GM18861 (cell line): ENCODE results near the gene USP32.
"Not testable (repeated sequence)": the region's sequence is repeated elsewhere in the genome, so short reads cannot be mapped to it uniquely, and the experiment has no call there.

Source experiments
- ATAC-seq: cut with Tn5 transposase; IDR thresholded peaks from one replicate; pipeline ENCODE4 v1.9.1; 2021; ENCODE audit not compliant: unreplicated experiment

Gene USP32

DNA sequence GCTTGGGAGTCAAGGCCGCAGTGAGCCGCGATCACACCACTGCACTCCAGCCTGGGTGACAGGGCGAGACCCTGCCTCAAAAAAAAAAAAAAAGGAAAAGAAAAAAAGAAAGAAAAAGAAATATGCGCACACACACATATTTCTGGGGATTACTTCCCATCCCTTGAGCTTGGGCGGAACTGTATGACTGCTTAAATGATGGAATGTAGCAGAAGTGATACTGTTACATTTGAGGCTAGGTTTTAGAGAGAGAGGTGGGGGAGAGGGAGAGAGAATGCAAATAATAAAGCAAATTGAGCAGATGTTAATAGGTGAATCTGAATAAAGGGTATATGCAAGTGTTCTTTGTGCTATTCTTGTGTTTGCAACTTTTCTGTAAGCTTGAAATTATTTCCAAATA, 12.0 kb upstream of the USP32 start:
- ATAC-seq = no peak

DNA sequence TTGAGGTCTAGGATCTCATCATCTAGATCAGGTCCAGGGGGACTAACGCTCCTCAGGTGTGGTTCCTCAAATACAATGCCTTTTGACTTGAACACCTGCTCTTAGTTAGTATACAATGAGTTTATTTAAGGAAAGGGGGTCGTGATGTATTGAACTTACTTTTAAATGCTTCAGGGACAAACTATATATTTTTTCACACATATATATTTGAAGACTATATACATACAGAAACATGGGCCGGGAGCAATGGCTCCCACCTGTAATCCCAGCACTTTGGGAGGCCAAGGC, 11.5 kb upstream of the USP32 start:
- no peak for ATAC-seq

DNA sequence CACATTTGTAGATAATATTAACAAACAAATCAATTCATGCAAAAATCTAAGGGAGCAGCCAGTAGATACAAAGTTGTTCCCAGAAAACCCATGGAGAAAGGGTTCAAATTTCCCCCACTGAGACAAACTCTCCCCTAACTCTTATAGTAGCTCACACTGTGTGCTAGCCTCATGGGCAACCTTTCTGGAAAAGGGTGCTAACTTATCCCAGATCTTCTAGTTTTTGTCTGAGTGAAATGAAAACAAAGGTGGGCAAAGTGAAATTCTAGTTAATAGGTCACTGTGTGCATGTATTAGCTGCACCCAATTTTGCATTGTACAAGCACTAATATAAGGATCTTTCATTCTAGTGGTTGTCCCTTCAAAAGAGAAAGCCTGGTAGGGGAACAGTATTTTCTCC, 9.9 kb upstream of the USP32 start:
- no peak for ATAC-seq

DNA sequence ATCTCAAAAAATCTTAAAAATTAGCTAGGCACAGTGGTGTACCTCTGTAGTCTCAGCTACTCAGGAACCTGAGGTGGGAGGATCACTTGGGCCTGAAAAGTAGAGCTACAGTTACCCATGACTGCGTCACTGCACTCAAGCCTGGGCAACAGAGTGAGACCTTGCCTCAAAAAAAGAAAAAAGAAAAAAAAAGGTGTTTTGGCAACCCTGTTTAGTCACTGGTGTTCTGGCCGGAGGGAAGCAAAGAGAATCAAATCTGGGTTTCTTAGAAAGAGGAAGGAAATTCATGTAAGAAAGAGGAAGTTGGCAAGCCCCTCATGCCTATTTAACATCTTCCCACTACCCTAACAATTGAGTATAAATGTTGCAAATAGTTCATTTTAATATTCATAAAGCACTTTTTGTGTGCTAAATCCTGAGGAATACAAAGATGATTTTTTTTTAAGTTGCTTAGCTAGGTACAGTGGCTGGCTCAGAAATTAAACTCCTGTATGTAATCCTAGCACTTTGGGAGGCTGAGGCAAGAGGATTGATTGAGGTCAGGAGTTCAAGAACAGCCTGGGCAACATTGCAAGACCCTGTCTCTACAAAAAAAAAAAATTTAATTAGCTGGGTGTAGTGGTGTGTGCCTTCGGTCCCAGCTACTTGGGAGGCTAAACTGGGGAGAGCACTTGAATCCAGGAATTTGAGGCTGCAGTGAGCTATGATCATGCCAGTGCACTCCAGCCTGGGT, 6.5 kb upstream of the USP32 start:
- ATAC-seq = peak; percentile 68

DNA sequence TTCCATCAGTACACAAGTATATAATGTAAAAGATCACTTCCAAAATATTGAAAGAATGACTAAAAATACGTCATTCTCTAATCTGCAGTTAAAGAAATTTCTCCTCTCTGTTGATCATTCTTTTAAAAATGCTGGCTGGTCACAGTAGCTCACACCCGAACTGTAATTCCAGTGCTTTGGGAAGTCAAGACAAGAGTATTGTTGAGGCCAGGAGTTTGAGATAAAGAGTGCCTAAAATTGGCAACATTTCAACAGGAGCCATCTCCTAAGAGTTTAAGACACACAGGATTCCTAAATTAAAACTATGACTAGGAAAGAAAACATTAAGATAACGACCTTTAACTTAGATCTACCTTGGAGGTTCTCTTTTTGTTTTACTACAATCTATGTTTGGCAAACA, 4.5 kb upstream of the USP32 start:
- ATAC-seq = no peak

DNA sequence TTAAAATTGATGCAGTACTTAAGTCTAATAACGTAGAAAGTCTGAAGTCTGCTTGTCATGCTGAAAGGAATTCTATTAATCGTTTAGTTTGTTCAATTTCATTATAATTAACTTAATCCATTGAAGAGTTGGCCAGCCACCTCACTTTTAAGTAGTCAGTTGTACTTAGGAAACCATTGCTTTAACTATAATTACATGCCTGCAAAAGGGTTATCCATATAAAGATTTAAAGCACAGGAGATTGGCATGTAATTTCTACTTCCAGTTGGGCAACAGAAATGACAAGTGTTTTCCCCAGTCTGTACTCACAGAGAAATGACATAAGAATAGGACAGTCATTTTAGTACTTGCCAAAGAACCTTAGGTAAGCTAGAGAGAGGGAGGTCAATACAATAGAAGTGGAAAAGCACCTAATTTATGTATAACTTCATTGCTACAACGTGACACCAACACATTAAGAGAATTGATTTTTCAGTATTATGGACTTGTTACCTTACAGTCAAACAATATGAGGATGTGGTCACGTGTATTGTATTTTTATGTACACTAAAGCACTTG, 3.7 kb upstream of the USP32 start:
- no peak for ATAC-seq

DNA sequence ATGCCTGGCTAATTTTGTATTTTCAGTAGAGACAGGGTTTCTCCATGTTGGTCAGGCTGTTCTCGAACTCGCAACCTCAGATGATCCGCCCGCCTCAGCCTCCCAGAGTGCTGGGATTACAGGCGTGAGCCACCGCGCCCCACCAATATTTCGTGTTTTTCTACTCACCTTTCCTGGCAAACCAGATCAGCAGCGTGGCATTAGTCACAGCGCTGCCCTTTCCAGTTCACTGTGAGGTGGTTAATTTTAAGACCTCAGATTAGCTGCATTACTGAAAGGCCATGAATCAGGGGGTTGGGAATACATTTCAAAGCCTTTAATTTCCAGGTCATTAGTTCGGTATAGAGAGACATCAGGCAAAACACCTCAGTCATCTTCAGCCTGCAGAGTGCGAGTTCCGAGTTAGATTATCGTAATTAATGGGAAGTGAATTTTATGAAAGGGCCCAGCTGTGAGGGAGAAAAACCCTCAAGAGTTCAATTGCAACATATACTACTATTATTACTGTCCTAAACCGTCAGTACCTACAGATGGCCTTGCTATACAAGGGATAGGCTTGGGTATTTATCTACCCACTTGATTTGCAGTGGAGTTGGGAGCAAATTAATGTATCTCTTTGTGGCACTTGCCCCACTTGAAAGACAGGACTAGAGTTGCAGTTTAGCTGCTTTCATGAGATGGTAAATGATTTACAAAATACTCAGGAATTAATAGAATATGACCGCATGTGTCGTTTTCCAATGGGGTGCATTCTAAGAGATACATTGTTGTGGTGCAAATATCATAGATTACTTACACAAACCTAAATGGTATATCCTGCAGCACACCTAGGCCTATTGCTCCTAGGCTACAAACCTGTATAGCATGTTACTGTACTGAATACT, 2.1 kb upstream of the USP32 start:
- no peak for ATAC-seq

DNA sequence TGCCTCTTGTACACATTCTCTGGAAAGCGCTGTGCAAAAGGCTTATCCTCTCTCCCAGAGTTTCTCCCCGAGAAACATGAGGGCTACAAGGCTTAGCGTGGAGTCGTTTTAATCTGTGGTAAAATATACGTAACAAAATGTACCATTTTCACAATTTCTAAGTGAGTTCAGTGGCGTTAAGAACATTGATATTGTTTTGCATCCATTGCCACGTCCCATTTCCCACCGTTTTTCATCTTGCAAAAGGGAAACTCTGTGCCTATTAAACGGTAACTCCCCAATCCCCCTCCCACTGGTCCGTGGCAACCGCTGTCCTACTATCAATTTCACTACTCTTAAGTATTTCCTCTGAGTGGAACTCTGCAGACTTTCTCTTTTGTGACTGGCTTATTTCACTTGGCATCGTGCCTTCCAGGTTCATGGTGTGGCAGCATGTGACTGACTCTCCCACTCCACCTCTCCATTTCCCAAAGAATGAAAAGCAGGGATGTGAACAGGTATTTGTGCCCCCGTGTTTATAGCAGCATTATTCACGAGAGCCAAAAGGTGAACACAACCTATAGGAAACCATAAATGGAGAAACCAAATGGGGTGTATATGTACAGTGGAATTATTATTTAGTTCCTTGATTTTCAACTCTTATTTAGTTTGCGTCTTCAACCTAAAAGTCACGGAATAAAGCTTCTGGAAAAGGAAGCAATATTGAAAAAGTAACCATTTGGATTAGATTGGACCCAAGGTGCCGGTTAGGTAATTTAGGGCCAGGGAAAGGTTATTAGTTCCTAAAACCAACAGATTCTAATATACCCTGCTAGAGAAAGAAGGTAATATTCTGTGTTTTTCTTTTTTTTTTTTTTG, 1.1 kb upstream of the USP32 start:
- ATAC-seq = no peak

DNA sequence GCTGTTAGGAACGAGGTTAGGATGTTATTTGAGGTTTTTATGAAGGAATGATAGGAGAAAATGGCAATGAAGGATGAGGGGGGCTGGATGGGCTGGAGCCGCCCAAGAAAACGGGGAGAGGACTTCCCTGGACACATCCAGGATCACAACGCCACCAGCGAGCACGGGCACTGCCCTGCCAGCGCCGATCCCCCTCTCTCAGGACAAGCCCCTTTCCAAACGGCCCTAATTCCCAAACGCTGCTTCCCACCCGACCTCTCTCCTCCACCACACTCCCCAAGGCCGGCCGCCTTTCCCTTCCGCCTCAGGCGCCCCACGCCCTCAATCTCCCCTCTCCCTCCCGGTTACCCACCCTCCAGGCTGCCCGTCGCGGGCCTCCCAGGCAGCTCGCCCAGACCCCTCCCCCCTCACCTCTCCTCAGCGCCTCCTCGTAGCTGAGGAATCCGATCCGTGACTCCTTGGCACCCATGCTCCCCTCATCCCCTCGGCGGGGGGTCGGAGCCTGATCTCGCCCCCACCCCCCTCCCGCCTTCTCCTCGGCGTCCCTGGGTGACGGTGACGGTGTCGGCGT, 377 bp downstream of the USP32 start:
- no peak for ATAC-seq

DNA sequence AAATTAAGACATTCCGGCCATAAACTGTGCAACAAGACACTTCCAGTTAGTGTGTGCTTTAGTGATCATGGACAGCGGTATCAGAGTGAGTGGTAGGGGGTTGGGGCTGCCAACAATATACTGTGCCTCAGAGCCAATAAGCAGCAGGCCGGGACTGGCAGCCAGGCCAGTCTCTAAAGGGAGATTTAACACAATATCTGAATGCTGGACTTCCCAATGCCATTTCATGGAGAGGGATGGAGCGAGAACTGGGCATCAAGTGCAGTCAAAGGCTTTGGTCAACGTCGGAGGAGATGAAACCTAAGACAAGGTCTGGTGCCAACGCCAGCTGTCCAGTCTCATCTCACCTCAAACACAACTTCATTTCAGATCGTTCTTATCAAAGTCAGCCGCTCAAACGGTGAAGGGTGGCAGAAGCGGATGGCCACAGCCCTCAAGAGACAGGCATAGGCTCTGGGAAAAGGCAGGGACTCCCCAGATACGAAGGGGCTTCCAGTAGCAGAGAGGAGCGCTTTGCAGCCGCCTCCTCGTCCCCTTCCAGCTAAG, 935 bp downstream of the USP32 start:
- no peak for ATAC-seq

DNA sequence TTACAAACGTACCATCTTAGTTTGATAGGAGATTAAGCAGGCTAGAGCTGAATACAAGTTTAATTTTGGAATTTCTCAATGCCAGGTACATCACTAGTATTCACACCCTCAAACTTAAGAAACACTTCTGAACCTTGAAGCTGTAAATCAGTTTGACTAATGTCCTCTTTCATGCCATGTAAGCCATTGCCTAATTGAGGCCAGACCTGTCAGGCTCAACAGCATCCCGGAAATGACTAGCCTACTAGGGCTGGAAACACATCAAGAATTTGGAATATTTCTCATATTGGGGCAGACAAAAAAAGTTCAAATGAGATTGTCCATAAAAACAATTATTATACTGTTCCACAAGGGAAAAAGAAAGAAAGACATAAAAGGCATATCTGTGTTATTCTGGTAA, 1.7 kb downstream of the USP32 start:
- no peak for ATAC-seq

DNA sequence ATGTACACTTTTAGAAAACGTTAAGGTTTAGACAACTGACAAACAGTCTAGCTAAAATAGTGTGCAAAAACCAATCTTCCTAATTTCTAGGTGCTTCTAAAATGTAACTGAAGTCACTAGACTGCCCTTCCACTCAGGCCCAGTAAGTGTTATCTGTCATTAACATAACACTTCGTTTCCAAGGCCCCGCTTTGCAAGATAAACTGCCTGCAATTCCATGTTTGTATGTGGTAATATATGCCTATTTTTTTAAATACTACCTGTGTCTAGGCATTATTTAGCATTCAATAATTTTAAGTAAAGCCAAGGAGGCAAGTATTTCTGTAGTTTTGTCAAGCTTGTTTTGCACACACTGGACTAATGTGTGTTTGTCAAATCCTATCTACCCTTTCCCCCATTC, 3.2 kb downstream of the USP32 start:
- no peak for ATAC-seq

DNA sequence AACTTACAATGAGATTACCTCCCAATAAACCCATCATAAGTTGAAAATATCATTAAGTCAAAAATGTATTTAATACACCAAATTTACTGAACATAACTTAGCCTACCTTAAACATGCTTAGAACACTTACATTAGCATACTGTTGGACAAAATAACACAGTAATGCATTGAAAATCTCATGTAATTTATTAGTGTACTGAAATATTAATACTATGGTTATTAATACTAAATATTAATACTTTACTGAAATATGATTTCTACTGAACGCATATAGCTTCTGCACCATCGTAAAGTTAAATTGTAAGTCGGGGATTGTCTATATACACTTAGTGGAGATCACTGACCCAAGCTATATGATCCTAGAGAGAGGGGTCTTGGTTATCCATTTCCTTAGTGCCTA, 4.3 kb downstream of the USP32 start:
- ATAC-seq = no peak

DNA sequence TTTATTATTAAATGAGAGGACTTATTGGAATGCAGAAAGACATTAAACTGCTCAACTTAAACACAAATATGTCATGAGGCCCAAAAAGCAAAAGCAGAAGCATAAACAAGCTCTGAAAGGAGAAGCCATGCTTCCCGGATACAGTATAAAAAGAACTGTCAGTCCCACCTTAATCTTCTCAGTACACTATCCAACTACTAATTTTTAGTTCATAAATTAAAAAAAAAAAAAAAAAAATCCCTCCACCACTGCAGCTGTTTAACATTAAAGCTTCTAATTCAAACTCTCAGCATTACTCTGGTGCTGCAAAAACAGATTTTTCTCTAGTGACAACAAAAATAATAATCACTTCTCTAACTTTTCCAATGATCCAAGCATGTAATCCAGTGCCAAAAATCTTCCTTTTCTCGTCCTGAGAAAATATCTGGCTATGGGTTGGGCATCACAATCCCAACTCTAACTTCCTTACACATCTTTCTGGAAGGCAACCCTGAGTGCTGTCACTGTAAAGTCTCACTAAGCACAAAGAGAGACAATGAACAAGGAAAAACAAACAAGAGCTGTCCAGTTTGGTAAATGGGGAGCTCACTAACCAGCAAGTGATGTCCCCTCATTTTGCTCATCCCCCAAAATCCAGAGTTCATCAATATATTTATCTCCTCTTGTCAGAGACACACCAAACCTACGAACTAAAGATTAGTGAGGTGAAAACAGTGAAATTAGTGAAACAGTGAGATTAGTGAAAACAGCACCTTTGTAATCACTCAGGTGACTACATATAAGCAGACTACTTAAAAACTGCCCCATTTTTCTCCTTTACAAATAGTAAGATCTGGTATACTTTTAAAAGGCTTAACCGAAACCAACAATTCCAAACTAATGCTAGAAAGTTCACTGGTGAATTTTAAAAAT, 5.5 kb downstream of the USP32 start:
- no peak for ATAC-seq

DNA sequence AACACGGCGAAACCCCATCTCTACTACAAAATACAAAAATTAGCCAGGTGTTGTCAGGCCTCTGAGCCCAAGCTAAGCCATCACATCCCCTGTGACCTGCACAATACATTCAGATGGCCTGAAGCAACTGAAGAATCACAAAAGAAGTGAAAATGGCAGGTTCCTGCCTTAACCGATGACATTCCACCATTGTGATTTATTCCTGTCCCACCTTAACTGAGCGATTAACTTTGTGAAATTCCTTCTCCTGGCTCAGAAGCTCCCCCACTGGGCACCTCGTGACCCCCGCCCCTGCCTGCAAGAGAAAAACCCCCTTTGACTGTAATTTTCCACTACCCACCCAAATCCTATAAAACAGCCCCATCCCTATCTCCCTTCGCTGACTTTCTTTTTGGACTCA, 7.0 kb downstream of the USP32 start:
- ATAC-seq = not testable (repeated sequence)

DNA sequence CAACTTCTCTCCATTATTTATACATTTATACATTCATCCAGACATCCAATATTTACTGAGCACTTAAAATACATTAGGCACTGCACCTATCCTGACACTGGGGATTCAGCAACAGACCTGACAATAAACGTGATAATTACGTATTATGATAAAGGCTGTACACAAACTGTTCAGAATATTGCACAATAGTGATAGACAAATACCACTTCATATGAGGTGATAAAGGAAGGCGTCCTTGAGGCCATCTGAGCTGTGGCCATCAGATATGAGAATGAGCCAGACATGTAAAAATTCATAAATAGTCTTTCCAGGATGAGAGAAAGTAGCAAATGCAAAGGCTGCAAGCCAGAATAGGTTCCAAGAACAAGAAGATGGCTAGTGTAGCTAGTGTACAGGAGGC, 8.6 kb downstream of the USP32 start:
- no peak for ATAC-seq

DNA sequence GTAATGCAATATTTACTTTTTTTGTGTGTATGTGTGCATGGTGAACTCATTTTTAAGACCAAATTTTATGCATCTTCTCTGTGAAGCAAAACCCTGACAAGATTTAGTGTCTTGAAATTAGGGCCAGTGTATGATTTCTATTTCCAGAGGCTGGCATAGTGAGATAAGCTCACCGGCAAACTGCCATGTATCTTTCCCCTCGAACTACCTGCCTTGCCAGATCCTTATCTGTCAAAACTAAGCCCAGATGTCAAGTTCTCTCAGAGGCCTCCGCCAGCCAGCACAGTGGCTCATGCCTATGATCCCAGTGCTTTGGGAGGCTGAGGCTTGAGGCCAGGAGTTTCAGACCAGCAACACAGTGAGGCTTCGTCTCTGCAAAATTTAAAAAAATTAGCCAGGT, 10.0 kb downstream of the USP32 start:
- ATAC-seq = no peak

DNA sequence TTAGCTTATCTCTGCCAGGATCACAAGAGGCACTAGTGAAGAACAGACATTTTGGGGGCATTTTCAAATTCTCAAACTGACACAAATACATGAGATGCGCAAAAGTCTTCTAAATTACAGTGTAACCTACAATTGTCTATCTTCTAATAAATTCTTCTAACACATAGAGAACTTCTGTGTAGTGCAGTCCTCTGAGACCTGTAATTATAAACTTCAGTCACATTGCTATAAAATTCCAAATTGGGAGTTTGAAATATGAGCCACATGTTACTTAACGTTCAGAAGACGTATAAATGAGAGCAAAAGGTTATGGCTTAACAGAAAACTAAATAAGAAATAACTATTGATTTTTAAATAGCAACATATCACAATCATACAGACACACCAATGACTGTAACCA, 12.5 kb downstream of the USP32 start:
- ATAC-seq = not testable (repeated sequence)

DNA sequence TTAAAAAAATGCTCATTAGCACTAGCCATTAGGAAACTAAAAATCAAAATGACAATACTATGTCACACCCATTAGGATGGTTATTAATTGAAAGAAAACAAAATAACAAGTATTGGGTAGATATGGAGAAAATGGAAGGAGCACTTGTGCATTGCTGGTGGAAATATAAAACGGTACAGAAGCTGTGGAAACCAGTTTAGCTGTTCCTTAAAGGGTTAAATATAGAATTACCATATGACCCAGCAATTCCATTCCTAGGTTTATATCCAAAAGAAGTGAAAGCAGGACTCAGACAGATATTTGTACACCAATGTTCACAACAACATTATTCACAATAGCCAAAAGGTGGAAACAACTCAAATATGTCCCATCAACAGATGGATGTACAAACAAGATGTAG, 13.7 kb downstream of the USP32 start:
- not testable (repeated sequence) for ATAC-seq
